ENCODE results near the gene TSTD1. TPM values are rescaled to one million over a fixed set of nuclear protein-coding genes. Genes with fewer than 3 reads are reported as not detected.
A peak's percentile ranks its signal among the peaks of the same experiment; 100 is the strongest.

Gene TSTD1
- total RNA-seq, 1 experiment from 2014 or later = 74.5 TPM

DNA sequence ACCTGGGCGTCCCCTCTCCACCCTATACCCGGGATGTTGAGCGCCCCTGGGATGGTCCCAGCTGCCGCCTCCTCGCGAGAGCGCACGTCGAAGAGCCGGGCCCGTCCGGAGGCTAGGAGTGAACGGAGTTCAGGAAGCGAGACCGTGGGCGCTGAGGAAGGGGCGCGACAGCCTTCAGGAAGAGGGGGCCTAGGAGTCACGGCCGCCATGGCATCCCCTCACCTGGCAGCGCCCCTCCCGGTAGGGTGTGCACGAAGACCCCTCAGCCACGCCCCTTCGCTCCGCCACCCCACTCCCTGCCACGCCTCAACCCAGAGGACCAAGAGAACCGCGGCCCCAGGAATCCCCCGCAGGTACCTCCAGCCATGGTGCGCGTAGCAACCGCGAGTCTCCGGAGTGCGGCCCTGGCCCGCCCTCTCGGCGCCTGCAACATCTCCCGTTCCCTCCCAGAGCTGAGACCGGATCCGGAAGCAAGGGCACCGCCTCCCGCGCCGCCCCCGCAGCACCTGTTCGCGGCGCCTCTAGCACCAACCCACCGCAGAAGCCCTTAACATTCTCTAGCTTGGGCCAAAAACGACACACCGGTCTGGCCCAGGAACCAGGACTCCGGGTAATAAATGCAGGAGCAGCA is at the start of gene TSTD1 (continued):
- TF ChIP-seq, protein P1, sequence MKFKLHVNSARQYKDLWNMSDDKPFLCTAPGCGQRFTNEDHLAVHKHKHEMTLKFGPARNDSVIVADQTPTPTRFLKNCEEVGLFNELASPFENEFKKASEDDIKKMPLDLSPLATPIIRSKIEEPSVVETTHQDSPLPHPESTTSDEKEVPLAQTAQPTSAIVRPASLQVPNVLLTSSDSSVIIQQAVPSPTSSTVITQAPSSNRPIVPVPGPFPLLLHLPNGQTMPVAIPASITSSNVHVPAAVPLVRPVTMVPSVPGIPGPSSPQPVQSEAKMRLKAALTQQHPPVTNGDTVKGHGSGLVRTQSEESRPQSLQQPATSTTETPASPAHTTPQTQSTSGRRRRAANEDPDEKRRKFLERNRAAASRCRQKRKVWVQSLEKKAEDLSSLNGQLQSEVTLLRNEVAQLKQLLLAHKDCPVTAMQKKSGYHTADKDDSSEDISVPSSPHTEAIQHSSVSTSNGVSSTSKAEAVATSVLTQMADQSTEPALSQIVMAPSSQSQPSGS (CRISPR knock-in tag; IDR thresholded peaks at IDR 0.05; ENCODE audit: borderline replicate concordance, low read depth) = no peak
- TF ChIP-seq ZNF232 (CRISPR knock-in tag; IDR thresholded peaks at IDR 0.05) = no peak
- no peak for TF ChIP-seq MXD4 (CRISPR knock-in tag; IDR thresholded peaks at IDR 0.05; ENCODE audit: borderline replicate concordance)
- 0 out of 2 replicates have a peak, but pooled peaks have one; percentile 38 for TF ChIP-seq ZNF219 (CRISPR knock-in tag; IDR thresholded peaks at IDR 0.05; ENCODE audit: borderline replicate concordance)
- peak; percentile 75 for TF ChIP-seq TEAD1 (CRISPR knock-in tag; IDR thresholded peaks at IDR 0.05)
- no peak for TF ChIP-seq FOXJ3 (CRISPR knock-in tag; IDR thresholded peaks at IDR 0.05; ENCODE audit: borderline replicate concordance)
- TF ChIP-seq, protein P2, sequence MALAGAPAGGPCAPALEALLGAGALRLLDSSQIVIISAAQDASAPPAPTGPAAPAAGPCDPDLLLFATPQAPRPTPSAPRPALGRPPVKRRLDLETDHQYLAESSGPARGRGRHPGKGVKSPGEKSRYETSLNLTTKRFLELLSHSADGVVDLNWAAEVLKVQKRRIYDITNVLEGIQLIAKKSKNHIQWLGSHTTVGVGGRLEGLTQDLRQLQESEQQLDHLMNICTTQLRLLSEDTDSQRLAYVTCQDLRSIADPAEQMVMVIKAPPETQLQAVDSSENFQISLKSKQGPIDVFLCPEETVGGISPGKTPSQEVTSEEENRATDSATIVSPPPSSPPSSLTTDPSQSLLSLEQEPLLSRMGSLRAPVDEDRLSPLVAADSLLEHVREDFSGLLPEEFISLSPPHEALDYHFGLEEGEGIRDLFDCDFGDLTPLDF (CRISPR knock-in tag; IDR thresholded peaks at IDR 0.05) = 0 out of 2 replicates have a peak, but pooled peaks have one; percentile 42
- TF ChIP-seq ATF1 (CRISPR knock-in tag; IDR thresholded peaks at IDR 0.05) = no peak
- TF ChIP-seq, protein P3, sequence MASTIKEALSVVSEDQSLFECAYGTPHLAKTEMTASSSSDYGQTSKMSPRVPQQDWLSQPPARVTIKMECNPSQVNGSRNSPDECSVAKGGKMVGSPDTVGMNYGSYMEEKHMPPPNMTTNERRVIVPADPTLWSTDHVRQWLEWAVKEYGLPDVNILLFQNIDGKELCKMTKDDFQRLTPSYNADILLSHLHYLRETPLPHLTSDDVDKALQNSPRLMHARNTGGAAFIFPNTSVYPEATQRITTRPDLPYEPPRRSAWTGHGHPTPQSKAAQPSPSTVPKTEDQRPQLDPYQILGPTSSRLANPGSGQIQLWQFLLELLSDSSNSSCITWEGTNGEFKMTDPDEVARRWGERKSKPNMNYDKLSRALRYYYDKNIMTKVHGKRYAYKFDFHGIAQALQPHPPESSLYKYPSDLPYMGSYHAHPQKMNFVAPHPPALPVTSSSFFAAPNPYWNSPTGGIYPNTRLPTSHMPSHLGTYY (CRISPR knock-in tag; IDR thresholded peaks at IDR 0.05) = no peak
- no peak for TF ChIP-seq RORB (CRISPR knock-in tag; IDR thresholded peaks at IDR 0.05)
- TF ChIP-seq FOXP1 (CRISPR knock-in tag; IDR thresholded peaks at IDR 0.05; ENCODE audit: borderline replicate concordance) = peak; percentile 64; the same call in 1 of the 2 replicates
- TF ChIP-seq, protein P4, sequence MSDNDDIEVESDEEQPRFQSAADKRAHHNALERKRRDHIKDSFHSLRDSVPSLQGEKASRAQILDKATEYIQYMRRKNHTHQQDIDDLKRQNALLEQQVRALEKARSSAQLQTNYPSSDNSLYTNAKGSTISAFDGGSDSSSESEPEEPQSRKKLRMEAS (CRISPR knock-in tag; IDR thresholded peaks at IDR 0.05) = peak; percentile 79
- TF ChIP-seq, protein P5, sequence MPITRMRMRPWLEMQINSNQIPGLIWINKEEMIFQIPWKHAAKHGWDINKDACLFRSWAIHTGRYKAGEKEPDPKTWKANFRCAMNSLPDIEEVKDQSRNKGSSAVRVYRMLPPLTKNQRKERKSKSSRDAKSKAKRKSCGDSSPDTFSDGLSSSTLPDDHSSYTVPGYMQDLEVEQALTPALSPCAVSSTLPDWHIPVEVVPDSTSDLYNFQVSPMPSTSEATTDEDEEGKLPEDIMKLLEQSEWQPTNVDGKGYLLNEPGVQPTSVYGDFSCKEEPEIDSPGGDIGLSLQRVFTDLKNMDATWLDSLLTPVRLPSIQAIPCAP (CRISPR knock-in tag; IDR thresholded peaks at IDR 0.05) = no peak
- TF ChIP-seq TP53 (CRISPR knock-in tag; IDR thresholded peaks at IDR 0.05) = no peak; the same call in 1 of the 2 replicates
- TF ChIP-seq FOXK1 (CRISPR knock-in tag; IDR thresholded peaks at IDR 0.05) = peak; percentile 69; the same call in 1 of the 2 replicates
- TF ChIP-seq SOX15 (CRISPR knock-in tag; IDR thresholded peaks at IDR 0.05) = no peak
- 0 out of 2 replicates have a peak, but pooled peaks have one; percentile 74 for TF ChIP-seq PRRX2 (CRISPR knock-in tag; IDR thresholded peaks at IDR 0.05)
- no peak for TF ChIP-seq ZNF671 (CRISPR knock-in tag; IDR thresholded peaks at IDR 0.05)
- no peak; the same call in 1 of the 2 replicates for TF ChIP-seq MYBL2 (CRISPR knock-in tag; IDR thresholded peaks at IDR 0.05)
- TF ChIP-seq, protein P6, sequence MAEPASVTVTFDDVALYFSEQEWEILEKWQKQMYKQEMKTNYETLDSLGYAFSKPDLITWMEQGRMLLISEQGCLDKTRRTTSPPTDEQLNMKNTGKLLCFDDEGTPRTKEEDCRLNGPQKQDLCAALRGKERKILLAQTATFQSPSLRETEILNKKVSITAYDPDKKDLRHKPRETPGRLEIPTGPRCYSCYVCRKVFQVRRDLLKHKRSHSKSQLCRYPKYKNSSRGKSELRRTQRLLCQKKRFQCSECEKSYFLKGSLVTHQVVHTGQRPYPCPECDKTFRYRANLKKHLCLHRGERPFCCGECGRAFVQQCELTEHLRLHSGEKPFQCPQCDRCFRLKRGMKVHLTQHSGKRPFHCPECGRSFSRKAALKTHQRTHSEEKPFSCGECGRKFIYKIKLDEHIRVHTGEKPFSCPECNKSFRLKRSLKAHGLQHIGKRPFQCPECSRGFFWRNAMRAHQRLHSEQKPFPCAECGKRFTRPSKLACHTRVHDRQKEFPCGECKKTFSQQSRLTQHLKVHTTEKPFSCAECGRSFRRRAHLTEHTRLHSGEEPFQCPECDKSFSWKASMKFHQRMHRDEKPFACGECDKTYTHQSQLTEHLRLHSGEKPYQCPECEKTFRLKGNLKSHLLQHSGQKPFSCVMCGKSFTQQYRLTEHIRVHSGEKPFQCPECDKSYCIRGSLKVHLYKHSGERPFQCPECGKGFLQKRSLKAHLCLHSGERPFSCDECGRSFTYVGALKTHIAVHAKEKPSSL (CRISPR knock-in tag; conservative IDR thresholded peaks at IDR 0.05) = no peak
- no peak for TF ChIP-seq IRF2 (CRISPR knock-in tag; IDR thresholded peaks at IDR 0.05; ENCODE audit: borderline replicate concordance, low read depth)
- TF ChIP-seq CREM (CRISPR knock-in tag; IDR thresholded peaks at IDR 0.05) = no peak; the same call in 1 of the 2 replicates
- no peak for TF ChIP-seq GTF2I (CRISPR knock-in tag; conservative IDR thresholded peaks at IDR 0.05)
- TF ChIP-seq, protein P7, sequence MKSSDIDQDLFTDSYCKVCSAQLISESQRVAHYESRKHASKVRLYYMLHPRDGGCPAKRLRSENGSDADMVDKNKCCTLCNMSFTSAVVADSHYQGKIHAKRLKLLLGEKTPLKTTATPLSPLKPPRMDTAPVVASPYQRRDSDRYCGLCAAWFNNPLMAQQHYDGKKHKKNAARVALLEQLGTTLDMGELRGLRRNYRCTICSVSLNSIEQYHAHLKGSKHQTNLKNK (CRISPR knock-in tag; IDR thresholded peaks at IDR 0.05) = no peak
- no peak for TF ChIP-seq NR2C2 (CRISPR knock-in tag; IDR thresholded peaks at IDR 0.05)
- peak; percentile 85; the same call in 1 of the 2 replicates for TF ChIP-seq CBFB (CRISPR knock-in tag; IDR thresholded peaks at IDR 0.05; ENCODE audit: low read depth)
- TF ChIP-seq, protein P8, sequence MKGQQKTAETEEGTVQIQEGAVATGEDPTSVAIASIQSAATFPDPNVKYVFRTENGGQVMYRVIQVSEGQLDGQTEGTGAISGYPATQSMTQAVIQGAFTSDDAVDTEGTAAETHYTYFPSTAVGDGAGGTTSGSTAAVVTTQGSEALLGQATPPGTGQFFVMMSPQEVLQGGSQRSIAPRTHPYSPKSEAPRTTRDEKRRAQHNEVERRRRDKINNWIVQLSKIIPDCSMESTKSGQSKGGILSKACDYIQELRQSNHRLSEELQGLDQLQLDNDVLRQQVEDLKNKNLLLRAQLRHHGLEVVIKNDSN (CRISPR knock-in tag; IDR thresholded peaks at IDR 0.05) = peak; percentile 65
- peak; percentile 87; the same call in 1 of the 2 replicates for TF ChIP-seq NR3C1 (CRISPR knock-in tag; conservative IDR thresholded peaks at IDR 0.05; ENCODE audit: low read depth)
- no peak for TF ChIP-seq OVOL2 (CRISPR knock-in tag; IDR thresholded peaks at IDR 0.05; ENCODE audit: borderline replicate concordance)
- no peak; the same call in 1 of the 2 replicates for TF ChIP-seq ZNF138 (CRISPR knock-in tag; conservative IDR thresholded peaks at IDR 0.05)

Data from WTC11 (cell line).